Measurements from ENCODE around the gene ACTG1. TPM values are rescaled to one million over a fixed set of nuclear protein-coding genes. Genes with fewer than 3 reads are reported as not detected.

Gene ACTG1
- total and polyA plus RNA-seq, 3 donors from 2014 or later = 1,571 to 2,057 (median 1,790) TPM

GRCh38 chr17:81524865-81525159, 12.2 kb upstream of the ACTG1 start:
- no peaks in the 10 kb centered on the region for H3K36me3 ChIP-seq (ENCODE audit: low read depth, missing control alignments)
- no peaks in the 10 kb centered on the region for H3K4me1 ChIP-seq
- H3K27ac ChIP-seq = no peak overlapping the region
- H3K4me3 ChIP-seq = no peak overlapping the region
- 88 to 91% methylated on average over 8 of the region's 8 CpGs for WGBS, 2 donors
- no peaks in the 10 kb centered on the region for H3K9me3 ChIP-seq
- no peak for DNase-seq
- TF ChIP-seq CTCF (IDR thresholded peaks at IDR 0.05) = no peak
- TF ChIP-seq POLR2A (IDR thresholded peaks at IDR 0.05) = no peak
- H3K27me3 ChIP-seq = no peaks in the 10 kb centered on the region
- intact Hi-C loops (cut with DNase I; ENCODE audit: low total_unique reads) = no loop called here

- Histone ChIP-seq H3K4me3 (no peak overlapping the region), H3K27me3 (no peaks in the 10 kb centered on the region), H3K4me1 (peaks cover under 1% of the 10 kb centered on the region), H3K9me3 (no peaks in the 10 kb centered on the region), H3K36me3 (ENCODE audit: low read depth, missing control alignments) (no peaks in the 10 kb centered on the region), H3K27ac (no peak overlapping the region)
- no peak for DNase-seq
- 85 to 92% methylated on average over 1 to 17 of the region's 18 CpGs for WGBS, 2 donors
- intact Hi-C loops (cut with DNase I; ENCODE audit: low total_unique reads) = no loop called here
- TF ChIP-seq POLR2A (IDR thresholded peaks at IDR 0.05) (no peak), CTCF (IDR thresholded peaks at IDR 0.05) (no peak)
These were observed 11.7 kb upstream of the ACTG1 start for GRCh38 chr17:81524039-81524864.

- peak; percentile 37 for DNase-seq
- H3K27me3 ChIP-seq = no peaks in the 10 kb centered on the region
- H3K4me1 ChIP-seq = peaks cover 7% of the 10 kb centered on the region
- H3K9me3 ChIP-seq = no peaks in the 10 kb centered on the region
- H3K4me3 ChIP-seq = no peak overlapping the region
- H3K36me3 ChIP-seq (ENCODE audit: low read depth, missing control alignments) = no peaks in the 10 kb centered on the region
- intact Hi-C loops (cut with DNase I; ENCODE audit: low total_unique reads) = no loop called here
- TF ChIP-seq CTCF (IDR thresholded peaks at IDR 0.05) = no peak
- no peak for TF ChIP-seq POLR2A (IDR thresholded peaks at IDR 0.05)
- no peak overlapping the region for H3K27ac ChIP-seq
- 42 to 80% methylated on average over 2 to 17 of the region's 17 CpGs for WGBS, 2 donors
These were observed 10.9 kb upstream of the ACTG1 start for GRCh38 chr17:81523402-81524038.

GRCh38 chr17:81522491-81523401, 10.1 kb upstream of the ACTG1 start:
- Histone ChIP-seq H3K27ac (no peak overlapping the region), H3K27me3 (no peaks in the 10 kb centered on the region), H3K36me3 (ENCODE audit: low read depth, missing control alignments) (no peaks in the 10 kb centered on the region), H3K9me3 (no peaks in the 10 kb centered on the region), H3K4me3 (no peak overlapping the region), H3K4me1 (peaks cover 15% of the 10 kb centered on the region)
- intact Hi-C loops (cut with DNase I; ENCODE audit: low total_unique reads) = no loop called here
- no peak for DNase-seq
- WGBS, 2 donors = 80 to 92% methylated on average over 14 to 26 of the region's 26 CpGs
- peak in 1 of 3 experiments; percentile 4 for TF ChIP-seq CTCF (IDR thresholded peaks at IDR 0.05)
- TF ChIP-seq POLR2A (IDR thresholded peaks at IDR 0.05) = no peak

Measured in testis (tissue), 3 donors.